HG02571 (cell line): ENCODE measurements around the gene SIT1.

Source experiments
- ATAC-seq: cut with Tn5 transposase; IDR thresholded peaks from one replicate; pipeline ENCODE4 v1.9.1; 2021; ENCODE audit warnings: mild to moderate bottlenecking, moderate library complexity; ENCODE audit not compliant: unreplicated experiment

Gene SIT1

GRCh38 chr9:35650341-35651158, at the start of gene SIT1:
TSS of gene SIT1 (minus strand) at chr9:35650931. CDS start at chr9:35650853, 78 bp downstream.
- ATAC-seq: no peak

GRCh38 chr9:35700031-35700430, 49.3 kb upstream of the SIT1 start:
- no peak for ATAC-seq

- no peak for ATAC-seq
Observed at GRCh38 chr9:35698231-35698630, 47.5 kb upstream of the SIT1 start.

DNA sequence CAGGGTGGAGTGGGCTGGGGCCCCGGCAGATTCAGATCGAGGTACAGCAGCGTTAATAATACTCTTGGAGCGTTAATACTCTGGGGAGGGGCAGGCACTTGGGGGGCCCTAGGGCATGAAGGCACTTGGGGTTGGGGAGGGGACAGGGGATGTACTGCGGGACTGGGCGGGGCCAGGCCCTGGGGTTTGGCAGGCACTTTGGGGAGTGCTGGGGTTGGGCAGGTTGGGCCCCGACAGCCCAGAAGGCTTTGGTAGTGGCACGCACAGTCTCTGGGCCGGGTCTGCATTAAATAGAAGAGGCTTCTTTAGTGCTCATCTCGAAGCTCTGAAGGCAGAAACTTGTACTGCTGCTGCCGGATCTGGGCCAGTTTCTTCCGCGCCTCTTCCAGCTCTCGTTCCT, 46.8 kb upstream of the SIT1 start:
- no peak for ATAC-seq

DNA sequence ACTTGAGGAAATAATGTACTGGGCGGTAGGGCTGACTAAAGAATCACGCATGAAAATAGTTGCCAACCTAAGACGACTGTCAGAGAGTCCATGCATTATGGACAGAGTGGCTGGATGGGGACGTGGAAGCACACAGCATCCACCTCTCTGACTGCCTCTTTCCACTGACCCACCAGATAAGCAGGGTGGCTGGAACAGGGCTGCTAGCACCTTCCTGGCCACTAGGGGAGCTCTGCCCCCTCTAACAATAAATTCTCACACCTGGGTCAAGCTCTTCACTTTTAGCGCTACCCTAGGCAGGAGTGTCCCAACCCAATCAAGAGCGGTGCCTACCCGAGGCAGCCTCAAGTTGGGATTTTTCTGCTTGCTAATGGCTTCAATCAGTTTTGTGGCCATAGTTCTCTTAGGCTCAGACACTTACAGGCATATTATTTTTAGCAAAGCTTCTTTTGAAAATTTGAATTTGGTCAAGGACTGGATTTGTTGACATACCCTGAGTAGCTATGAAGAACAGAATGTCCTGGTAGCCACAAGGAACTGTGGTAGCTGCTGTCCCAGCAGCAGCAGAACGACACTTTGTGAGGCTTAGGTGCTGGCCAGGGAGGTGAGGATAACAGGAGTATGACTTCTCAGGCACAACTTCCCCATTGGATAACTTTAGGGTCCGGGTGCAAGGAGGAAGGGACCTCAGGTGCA, 45.9 kb upstream of the SIT1 start:
- no peak for ATAC-seq

- ATAC-seq: no peak
Observed at GRCh38 chr9:35695943-35696401, 45.2 kb upstream of the SIT1 start.

- ATAC-seq: no peak
Observed at GRCh38 chr9:35691757-35692301, 41.1 kb upstream of the SIT1 start.

DNA sequence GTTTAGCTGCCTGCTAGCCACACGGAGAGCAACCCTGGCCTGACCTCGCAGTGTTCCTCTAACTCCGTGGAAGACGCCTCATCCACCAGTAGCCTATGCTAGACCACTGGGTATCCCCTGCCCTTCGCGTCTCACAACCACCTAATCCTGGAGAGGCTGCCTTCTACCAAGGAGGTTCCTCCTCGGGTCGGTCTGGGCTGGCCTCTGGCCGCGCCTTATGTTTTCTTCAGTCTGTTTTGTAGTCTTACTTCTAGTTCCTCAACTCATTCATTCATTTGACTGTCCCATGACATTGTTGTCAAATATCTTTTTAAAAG, 40.6 kb upstream of the SIT1 start:
- ATAC-seq: no peak

DNA sequence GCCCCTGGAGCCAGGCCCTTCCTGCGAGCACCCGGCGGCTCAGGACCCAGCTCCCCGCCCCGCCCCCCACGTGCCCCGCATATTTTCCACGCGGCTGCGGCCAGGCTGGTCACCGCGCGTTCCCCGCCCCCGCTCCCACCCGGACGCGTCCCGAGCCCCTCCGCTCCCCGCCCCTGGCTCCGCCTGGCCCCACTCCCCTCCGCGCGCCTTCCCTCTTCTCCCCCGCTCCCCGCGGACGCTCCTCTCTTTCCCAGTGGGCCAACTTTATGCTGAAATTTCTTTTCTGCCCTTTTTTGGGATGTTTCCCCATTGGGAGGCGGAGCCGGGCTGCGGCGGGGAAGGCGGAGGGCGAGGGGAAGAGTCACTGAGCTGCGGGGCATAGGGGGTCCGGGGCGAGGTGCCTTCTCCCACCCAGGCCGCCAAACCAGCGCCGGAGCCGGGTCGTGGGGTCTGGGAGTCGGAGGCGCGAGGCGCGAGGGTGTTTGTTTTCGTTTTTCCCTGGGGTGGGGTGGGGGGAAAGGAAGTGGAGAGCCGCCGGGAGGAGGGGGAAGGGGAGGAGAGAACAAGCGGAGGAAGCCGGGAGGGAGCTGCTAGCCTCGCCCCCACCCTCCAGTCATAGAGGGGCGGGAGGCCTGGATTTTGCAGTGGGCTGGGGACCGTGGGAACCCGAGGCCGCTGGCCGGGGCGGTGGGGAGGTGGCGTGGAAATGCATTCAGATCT, 40.0 kb upstream of the SIT1 start:
- ATAC-seq: no peak

DNA sequence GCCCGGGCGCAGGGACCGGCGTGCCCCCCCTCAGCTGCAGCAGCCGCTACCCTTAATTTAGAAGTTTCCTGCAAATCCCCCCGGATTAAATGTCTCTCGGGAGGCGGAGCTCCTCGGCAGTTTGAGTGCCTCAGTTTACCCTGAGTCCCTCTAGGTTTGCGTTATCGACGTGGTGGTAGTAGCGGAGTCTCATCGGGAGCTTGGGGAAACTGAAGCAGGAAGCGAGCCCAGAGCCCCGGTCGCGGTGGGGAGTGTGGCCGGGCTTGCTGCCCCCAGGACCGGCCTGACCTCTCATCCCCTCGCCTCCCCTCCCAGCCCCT, 39.5 kb upstream of the SIT1 start:
- ATAC-seq: no peak

GRCh38 chr9:35689542-35690293, 39.0 kb upstream of the SIT1 start, which contains the start of gene TPM2:
TSS of gene TPM2 (minus strand) at chr9:35689925. CDS start at chr9:35689817, 108 bp downstream.
- no peak for ATAC-seq

GRCh38 chr9:35688558-35689541, 38.1 kb upstream of the SIT1 start:
- ATAC-seq: no peak

- ATAC-seq: no peak
Observed at GRCh38 chr9:35687972-35688557, 37.3 kb upstream of the SIT1 start.

GRCh38 chr9:35687306-35687705, 36.6 kb upstream of the SIT1 start:
- ATAC-seq: no peak

DNA sequence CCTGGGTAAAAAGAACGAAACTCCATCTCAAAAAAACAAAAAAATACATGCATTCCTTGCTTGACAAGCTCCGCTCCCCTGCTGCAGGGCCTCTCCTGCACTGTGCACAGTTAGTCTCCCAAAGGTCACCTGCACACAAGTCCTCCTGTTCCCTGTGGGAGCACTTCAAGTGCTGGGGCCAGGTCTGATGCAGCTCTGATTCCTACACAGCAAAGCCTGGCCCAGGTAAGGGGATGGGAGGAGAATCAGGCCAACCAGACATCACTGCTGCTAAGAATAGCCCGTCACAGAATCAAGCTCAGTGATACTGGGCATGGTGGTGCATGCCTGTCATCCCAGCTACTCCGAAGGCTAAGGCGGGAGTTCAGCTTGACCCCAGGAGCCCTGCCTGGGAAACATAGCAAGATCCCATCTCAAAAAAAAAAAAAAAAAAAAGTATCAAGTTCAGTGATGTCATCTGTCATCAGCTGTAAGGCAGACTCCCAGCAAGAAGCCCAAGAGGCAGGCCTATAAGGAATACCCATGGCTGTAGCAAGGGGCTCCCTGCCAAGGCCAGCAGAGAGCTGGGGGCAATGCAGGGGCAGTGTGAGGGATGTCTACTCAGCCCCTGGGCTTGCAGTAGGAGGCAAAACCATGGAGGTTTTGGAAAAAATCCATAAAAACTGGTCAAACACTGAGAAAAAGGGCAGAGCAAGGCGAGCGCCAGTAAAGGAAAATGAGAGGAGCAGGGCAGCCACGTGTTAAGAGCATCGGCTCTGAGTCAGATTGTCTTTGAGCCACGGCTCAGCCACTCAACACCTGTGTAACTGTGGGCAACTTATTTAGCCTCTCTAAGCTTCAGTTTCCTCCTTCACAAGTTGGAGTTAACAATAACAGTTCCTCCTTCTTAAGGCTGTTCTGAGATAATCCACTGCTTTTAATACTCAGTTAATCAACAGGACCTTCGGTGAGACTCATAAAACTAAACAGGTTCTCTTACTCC, 35.8 kb upstream of the SIT1 start:
- ATAC-seq: no peak

GRCh38 chr9:35685506-35685905, 34.8 kb upstream of the SIT1 start:
- no peak for ATAC-seq

GRCh38 chr9:35684921-35685320, 34.2 kb upstream of the SIT1 start:
- ATAC-seq: no peak

GRCh38 chr9:35683323-35683722, 32.6 kb upstream of the SIT1 start:
- ATAC-seq: no peak
